Forelimb muscle (tissue), 1 donor: ENCODE data around the gene GNG13. TPM values are rescaled to one million over a fixed set of nuclear protein-coding genes. Genes with fewer than 3 reads are reported as not detected.
A peak's percentile ranks its signal among the peaks of the same experiment; 100 is the strongest.

Experiments
- DNase-seq: peaks from one replicate; pipeline ENCODE4 v3.0.0-alpha.2; 2013; ENCODE audit warnings: low read depth
- polyA plus RNA-seq: library from polyadenylated mRNA; unstranded; fragments of 120-200 nt; gene quantifications from one replicate; pipeline ENCODE4 v1.2.1, GENCODE V29; 2013; ENCODE audit not compliant: insufficient read length

GNG13 gene
- polyA plus RNA-seq, 1 donor, result not detected

- DNase-seq, result no peak
Observed at GRCh38 chr16:794091-794822, 6.3 kb downstream of the GNG13 start.

- DNase-seq, result no peak
Observed at GRCh38 chr16:793414-793813, 7.1 kb downstream of the GNG13 start.

GRCh38 chr16:792221-792995 lies 8.1 kb downstream of the GNG13 start:
- DNase-seq, result no peak

GRCh38 chr16:791131-791530 lies 9.4 kb downstream of the GNG13 start:
- DNase-seq, result no peak

- no peak for DNase-seq
Observed at GRCh38 chr16:790086-790485, 10.4 kb downstream of the GNG13 start.

- DNase-seq, result no peak
Observed at GRCh38 chr16:789191-789850, 11.2 kb downstream of the GNG13 start.

GRCh38 chr16:788399-789126 lies 12.0 kb downstream of the GNG13 start, which contains the start of gene CHTF18:
Gene CHTF18 (plus strand): TSS chr16:788620. CDS start chr16:788685, 65 bp downstream.
- DNase-seq, result peak; percentile 73

GRCh38 chr16:787978-788398 lies 12.5 kb downstream of the GNG13 start, which contains the start of gene RPUSD1:
Gene RPUSD1 (minus strand): TSS chr16:788381. CDS start chr16:787737, 644 bp downstream.
- no peak for DNase-seq

GRCh38 chr16:787321-787966 lies 13.1 kb downstream of the GNG13 start:
- DNase-seq, result no peak

- no peak for DNase-seq
Observed at GRCh38 chr16:785563-786535, 14.7 kb downstream of the GNG13 start.

GRCh38 chr16:784431-784830 lies 16.1 kb downstream of the GNG13 start:
- DNase-seq, result no peak

- DNase-seq, result no peak
Observed at GRCh38 chr16:783404-784161, 17.0 kb downstream of the GNG13 start.

GRCh38 chr16:782766-783403 lies 17.6 kb downstream of the GNG13 start:
- DNase-seq, result no peak

GRCh38 chr16:782258-782657 lies 18.3 kb downstream of the GNG13 start:
- no peak for DNase-seq

- DNase-seq, result no peak
Observed at GRCh38 chr16:781346-782010, 19.1 kb downstream of the GNG13 start.

GRCh38 chr16:780296-780695 lies 20.2 kb downstream of the GNG13 start:
- DNase-seq, result no peak

- DNase-seq, result no peak
Observed at GRCh38 chr16:779561-779960, 21.0 kb downstream of the GNG13 start.

- DNase-seq, result no peak
Observed at GRCh38 chr16:778909-779527, 21.5 kb downstream of the GNG13 start.
